NCI-H526 treated with DMSO at 0.1 percent for 48 hours (cell line): ENCODE data around the gene CDX1.

ENCODE experiments used
- DNase-seq: peaks from one replicate; lab custom pipeline; 2025; lab: John Stamatoyannopoulos, UW

The CDX1 gene

DNA sequence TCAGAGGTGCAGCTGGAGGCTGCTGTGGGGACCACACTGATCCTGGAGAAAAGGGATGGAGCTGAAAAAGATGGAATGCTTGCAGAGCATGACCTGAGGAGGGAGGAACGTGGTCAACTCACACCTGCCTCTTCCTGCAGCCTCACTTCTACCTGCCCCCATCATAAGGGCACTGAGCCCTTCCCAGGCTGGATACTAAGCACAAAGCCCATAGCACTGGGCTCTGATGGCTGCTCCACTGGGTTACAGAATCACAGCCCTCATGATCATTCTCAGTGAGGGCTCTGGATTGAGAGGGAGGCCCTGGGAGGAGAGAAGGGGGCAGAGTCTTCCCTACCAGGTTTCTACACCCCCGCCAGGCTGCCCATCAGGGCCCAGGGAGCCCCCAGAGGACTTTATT, 17.4 kb downstream of the CDX1 start:
- no peak for DNase-seq

DNA sequence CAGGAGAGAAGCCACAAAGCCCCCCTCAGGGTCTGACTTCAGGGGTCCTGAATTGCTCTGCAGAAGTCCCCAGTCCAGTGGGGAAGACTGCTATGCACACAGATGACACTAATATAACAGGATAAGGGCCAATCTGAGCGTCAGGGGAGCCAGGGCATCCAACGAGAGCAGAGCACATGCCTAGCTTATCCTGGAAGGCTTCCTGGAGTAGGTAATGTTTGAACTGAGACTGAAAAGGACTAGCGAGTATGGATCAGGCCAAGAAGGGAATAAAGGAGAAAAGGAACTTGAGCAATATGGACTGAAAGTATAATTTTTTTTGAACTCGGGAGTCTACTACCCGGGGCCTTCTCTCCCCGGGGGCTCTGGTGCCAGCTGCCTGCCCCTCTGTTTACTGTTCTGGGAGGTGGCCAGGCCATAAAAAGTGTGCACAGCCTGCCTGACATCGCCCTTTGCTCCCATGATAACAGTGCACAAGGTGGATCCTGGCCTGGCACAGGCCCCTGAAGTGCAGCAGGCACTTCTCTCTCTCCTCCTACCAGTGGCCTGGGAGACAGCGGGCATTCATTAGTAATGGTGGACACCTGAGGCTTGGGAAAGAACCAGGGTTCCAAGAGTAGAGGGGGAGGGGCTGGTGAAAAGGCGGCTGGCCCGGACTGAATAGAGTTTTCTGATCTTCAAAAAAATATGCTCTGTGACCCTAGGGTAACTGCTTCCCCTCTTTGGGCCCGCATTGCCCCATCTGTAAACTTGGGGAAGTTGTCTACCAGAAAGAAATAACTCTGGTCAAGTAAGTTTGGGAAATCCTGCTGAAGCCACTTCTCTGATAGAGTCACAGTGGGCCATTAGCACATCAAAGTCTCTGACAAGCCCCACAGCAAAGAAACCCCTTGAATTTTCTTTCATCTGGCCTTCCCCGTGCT, 18.7 kb downstream of the CDX1 start:
- DNase-seq, result no peak

DNA sequence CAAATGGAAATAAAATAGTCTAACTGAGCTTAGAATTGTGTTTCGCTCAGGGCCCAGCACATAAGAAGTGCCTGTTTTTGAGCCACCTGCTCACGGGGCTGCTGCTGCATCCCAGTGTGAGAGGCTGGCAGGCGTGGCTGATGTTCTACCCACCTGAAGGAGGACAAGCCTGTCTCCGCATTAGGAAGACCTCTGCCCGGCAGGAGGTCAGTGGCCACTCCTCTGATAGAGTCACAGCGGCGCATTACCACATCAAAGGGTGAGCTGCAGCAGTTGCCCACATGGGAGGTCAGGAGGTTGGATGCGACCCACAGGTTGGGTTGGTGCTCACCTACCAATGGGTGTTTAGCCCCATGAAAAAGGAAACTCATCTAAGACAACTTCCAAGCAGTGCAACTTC, 19.6 kb downstream of the CDX1 start:
- DNase-seq, result no peak

DNA sequence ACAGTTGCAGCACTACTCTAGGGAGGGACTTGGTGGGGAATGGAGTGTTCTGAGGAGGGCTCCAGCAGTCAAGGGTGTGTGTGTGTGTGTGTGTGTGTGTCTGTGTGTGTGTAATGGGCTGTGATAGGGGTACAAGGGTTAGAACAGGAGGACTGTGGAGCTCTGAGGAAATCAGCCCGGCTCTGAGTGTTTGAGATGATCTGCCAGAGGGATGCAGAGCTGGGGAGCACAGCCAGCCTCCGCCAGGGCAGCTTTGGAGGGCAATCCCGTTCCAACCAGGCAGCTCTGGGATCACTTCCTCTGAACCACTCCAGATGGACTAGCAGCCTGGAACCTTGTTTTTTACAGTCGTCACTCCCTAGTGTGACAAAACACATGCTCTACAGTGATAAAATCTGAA, 20.3 kb downstream of the CDX1 start:
- DNase-seq, result no peak

DNA sequence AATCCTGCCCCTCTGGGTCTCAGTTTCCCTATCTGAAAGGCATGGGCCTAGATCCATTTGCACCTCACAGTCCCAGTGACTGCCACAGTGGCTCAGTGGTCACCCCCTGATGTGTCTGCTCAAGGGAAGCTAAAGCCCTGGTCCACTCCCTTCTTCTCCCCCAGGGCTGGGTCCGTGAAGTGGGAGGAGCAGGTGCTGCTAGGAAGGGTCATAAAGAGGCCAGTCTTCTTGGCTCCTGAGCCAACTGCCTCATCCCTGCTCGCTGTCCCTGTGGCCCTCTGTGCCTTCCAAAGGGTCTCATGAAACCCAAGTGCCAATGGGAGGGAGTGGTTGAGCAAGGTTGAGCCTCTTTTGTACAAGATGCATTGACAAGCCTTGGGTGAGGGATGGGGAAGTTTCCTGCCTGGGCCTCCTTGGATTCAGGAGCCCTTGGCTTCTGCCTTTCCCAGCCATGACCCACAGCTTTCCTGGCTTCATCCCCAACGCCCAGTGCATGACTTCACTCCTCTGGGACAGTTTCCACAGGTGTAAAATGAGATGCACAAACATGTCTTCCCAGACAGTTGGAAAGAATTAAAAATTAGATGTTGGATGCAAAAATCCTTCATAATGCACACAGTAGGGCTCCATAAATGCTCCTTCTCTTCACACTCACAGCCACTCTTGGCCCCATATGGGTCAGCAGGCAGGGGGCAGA, 21.7 kb downstream of the CDX1 start:
- DNase-seq, result no peak

- no peak for DNase-seq
Measured at GRCh38 chr5:150189326-150189725, 22.7 kb downstream of the CDX1 start.

DNA sequence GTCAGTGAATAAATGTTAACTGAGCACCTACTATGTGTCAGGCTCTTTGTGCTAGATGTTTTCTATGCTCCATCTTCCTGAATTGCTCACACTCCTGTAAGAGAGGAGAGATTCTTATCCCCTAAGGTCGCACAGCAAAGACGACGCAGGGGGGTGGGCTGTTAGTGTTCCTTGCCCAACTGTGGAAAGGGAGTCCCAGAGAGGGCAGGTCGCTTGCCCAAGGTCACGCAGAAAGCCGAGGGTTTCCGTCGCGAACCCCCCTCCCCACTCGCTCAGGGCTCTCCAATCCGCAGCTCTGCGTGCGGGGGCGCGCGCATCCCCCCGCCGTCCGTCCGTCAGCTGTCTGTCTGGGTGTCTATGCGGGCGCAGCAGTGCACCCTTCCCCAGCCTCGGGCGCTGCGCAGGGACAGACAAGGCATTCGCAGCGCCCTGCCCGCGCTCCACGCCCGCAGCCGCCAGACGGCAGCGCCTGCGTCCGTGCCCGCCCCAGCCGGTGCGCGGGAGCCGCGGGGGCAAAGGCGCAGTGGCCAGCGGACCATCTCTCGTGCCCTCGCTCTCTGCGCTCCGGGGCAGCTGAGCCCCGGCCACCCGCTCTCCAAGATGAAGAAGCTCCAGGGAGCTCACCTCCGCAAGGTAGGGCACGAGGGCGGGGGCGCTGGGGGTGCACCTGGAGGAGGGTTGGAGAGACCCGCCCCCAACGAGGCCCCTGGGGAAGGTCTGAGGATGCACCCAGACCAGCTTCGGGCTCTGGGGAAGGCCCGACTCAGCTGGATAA, 23.3 kb downstream of the CDX1 start, which contains the start of gene SLC6A7:
TSS of gene SLC6A7 (plus strand) at position 335 of the 775 bp plus-strand sequence. CDS start at position 601, 266 bp downstream.
- no peak for DNase-seq

DNA sequence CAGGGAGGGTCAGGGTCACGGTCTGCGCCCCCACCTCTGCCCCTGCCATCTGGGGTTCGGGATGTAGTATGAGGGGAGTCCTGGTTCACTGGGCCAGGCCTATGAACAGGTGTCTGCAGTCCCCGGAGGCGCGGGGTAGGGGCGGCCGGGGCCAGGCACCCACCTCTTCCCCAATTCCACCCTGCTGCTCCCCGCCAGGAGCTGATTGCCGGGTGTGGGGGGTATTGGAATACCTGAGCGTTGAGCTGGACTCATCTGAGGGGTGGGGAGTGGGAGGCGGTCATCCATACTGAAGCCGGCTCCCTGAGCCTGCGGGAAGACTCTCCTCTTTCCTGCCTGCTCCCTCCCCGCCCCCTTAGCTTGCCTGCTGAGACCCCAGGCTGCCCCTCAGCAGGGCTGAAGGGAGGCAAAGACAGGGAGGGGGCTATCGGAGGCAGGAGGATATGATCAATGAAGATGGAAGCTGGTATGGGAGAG, 24.0 kb downstream of the CDX1 start:
- DNase-seq, result no peak

DNA sequence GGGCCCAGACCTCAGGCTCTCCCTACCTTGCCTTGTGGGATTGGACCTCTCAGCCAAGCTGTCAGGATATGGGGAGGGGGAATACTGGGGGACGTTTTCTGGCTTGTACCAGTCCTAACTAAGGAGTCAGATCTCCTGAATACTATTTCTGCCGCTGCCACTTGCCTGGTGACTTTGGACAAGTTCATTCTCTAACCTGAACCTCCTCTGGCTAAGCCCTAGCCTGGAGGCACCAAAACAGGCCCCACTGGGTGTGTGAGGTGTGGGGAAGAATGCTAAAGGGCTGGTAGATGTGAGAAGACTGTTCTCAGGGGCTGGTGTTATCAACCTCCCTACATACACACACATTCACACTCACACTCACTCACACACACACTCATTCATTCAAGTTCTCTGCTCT, 24.4 kb downstream of the CDX1 start:
- no peak for DNase-seq

DNA sequence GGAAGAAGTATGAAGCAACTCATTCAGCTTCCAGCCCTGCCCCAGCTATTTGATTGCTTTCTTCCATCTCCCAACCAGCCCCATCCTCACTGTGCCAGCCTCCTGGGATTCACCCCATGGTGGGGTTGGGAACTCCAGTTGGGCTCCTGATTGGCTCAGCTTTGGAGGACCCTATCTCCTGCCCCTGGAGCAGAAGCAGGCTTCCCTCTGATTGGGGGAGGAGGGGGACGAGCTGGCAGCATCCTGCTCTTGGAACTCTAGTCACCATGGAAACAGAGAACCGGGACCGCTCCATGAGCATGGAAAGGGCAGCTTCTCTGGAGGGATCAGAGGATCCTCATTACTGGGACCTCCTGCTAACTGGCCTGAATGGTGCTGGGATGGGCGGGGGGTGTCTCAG, 25.9 kb downstream of the CDX1 start:
- DNase-seq, result no peak

DNA sequence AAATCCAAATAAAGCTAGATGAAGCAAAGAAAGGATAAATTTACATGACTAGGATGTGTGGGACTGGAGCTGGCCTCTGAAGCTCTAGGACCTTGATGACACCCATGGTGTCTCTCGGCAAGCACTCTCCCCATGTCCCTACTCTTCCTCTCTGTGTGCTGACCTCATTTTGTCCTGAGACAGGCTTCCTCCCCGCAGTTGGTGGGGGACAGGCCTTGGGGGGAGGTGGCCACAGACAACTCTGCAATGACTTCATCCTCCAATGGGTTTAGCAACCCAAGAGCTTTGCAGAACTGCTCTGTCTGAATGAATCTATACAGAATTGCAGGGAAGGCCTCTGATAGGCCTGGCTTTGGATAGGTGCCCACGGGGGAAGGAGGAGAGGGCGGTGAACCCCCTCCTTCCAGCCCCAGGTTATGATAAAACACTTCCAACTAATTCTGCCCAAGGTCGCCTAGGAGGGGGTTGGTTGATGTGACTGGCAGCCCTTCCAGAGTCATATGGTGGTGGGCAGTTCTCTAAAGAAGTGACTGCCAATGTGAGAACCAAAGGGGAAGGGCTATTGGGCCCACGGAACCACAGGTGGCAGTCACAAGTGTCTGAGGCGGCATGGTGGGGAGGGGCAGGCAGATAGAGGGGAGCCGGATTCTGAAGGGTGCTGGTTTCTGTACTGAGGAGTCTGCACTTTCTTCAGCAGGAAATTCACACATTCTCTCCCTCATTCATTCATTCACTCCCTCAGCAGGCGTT, 29.3 kb downstream of the CDX1 start:
- no peak for DNase-seq

- no peak for DNase-seq
Measured at GRCh38 chr5:150196514-150196913, 29.9 kb downstream of the CDX1 start.

DNA sequence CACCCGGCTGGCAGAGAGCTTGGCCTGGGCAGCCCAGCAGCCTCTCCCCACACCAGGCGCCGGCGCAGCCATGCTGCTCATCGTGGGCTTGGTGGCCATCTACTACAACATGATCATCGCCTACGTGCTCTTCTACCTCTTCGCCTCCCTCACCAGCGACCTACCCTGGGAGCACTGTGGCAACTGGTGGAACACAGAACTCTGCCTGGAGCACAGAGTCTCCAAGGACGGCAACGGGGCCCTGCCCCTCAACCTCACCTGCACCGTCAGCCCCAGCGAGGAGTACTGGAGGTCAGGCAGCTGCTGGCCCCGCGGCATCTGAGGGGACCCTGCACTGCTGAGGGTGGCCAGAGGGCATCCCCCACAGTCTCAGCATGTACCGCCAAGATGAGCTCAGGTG, 30.4 kb downstream of the CDX1 start:
- DNase-seq, result no peak

DNA sequence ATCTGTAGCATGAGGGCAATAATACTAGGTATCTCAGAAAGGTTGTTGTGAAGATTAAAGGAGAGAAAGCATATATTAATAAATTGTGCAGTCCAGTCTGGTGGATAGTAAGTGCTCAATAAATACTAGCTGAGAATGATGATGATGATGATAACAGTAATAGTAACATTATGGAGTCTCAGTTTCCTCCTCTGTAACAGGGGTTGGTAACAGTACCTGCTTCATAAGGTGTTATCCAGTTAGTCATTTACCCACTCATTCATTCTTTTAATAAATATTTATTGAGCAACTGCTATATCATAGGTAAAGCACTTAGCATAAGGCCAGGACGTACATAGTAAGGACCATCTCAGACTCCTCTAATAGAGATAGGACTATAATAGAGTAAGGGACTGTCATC, 30.9 kb downstream of the CDX1 start:
- DNase-seq, result no peak

GRCh38 chr5:150202501-150202900, 35.9 kb downstream of the CDX1 start:
- DNase-seq, result no peak

- DNase-seq, result no peak
Measured at GRCh38 chr5:150203832-150204589, 37.4 kb downstream of the CDX1 start.

DNA sequence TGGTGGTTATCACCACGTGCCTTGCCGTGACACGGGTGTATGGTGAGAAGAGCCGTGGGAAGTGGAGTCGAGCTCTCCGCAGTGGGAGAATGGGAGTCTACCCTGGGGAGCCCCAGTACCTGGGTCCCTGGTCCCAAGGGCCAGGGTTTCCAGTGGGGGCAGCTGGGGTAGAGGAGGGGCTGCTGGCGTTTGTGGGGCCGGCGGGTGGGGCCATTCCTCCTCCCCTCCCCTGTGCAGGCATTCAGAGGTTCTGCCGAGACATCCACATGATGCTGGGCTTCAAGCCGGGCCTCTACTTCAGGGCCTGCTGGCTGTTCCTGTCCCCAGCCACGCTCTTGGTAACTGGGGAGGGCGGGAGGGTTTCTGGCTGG, 38.0 kb downstream of the CDX1 start:
- no peak for DNase-seq

DNA sequence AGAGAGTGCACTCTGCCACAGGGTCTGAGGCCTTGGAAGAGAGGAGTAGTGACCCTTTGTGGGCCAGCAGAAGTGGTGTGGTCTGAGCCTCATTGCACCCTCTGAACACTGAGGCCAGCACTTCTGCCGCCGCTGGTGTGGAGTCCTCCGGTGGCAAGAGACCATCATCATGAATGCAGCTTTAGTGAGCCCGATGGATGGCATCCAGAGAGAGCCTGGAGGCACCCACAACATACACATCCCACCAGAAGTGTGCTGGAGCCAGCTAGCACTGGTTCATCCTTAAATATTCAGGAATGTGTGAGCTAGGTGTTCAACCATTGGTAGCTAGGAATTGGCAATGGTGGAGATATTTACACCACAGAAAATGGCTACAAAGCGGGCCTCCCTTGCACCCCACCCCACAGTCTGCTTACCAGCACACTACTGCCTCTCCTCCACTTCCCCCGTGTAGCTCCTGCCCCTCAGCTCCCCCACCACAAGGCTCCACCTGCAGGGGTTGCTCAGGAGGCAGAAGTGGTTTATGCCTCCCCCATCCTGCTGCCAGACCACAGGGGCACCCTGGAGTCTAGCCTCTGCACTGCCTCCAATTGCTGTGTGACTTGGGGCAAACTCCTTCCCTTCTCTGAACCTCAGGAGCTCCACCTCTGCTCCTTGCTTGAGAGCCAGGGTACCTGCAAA, 39.7 kb downstream of the CDX1 start:
- no peak for DNase-seq

DNA sequence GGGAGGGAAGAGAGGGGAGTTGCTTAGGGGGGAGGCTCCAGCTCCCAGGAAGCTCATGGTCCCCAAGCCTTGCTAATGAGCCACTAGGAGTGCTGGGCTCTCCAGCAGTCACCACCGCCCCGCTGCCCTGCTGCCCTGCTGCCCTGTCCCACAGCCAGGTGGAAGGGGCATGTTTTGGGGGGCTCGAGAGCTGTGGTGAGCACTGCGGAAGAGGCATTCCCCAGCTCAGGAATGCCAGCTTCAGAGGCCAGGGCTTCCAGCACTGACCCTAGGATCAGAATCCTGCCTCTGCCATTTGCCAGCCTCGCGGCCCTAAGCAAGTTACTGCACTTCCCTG, 40.2 kb downstream of the CDX1 start:
- DNase-seq, result no peak
